K562 (cell line): ENCODE data around the gene DOCK4. TPM values are rescaled to one million over a fixed set of nuclear protein-coding genes. Genes with fewer than 3 reads are reported as not detected.

Experiments used
- ATAC-seq: fragments of 200-7000 bp; cut with Tn5 transposase; 3 replicates; pipeline ENCODE4 v1.9.1; 2020; ENCODE audit warnings: moderate library complexity
- BruUV-seq: library from RNA; stranded (reverse); fragments of 400-500 nt; replicated peaks from 2 replicates; lab custom pipeline; 2021; lab: Mats Ljungman, UMichigan
- CTCF ChIA-PET: fragments of 300-600 bp; formaldehyde crosslinking; extraction: SDS; loops from one replicate; lab custom pipeline; 2021; ENCODE audit warnings: low intra/inter-chr PET ratio; lab: Yijun Ruan, JAX
- POLR2A ChIA-PET: fragments of 300-600, 350-650 bp; sonication (Branson Sonifier 250); formaldehyde crosslinking; extraction: SDS; loops from one replicate; lab custom pipeline; 2021; ENCODE audit warnings: antibody characterized with exemption, inconsistent platforms; lab: Yijun Ruan, JAX
- DNase-seq, 4 experiments: peaks; one replicate each; pipeline versions ENCODE4 v3.0.0 to v3.0.0-alpha.2; 2011 to 2018; ENCODE audit warnings: low spot score in 3 of 4, mixed read lengths in 3 of 4; ENCODE audit errors: extremely low read depth in 1 of 4
- FAIRE-seq: peaks from 2 replicates; lab custom pipeline; 2011; peaks lifted over from hg19 to GRCh38; lab: Jason Lieb, UNC
- H2AFZ ChIP-seq: 2 replicates; pipeline ENCODE4 v1.6.0; 2011; ENCODE audit warnings: low read depth, low read length, control low read depth, inconsistent platforms
- H3K27ac ChIP-seq: fragments of 200-600 bp; 3 replicates; pipeline ENCODE4 v1.8.0; 2011; ENCODE audit warnings: low read depth, mild to moderate bottlenecking, control low read depth, inconsistent platforms, low read length, moderate library complexity, mixed read lengths; ENCODE audit errors: extremely low read depth
- H3K27me3 ChIP-seq, 2 experiments: fragments of 300-600 bp in 1 of 2; 2 replicates in 1 of 2; 3 replicates in 1 of 2; pipeline versions ENCODE4 v1.6.0 to v1.8.0; 2011; ENCODE audit warnings: inconsistent platforms in 2 of 2, low read length in 2 of 2, mild to moderate bottlenecking in 1 of 2, mixed read lengths in 1 of 2, moderate library complexity in 1 of 2; ENCODE audit not compliant: control insufficient read depth in 2 of 2, insufficient read depth in 2 of 2
- H3K36me3 ChIP-seq: fragments of 300-600 bp; 3 replicates; pipeline ENCODE4 v1.8.0; 2011; ENCODE audit warnings: mild to moderate bottlenecking, low read length, inconsistent platforms; ENCODE audit not compliant: control insufficient read depth, insufficient read depth
- H3K4me1 ChIP-seq, 2 experiments: fragments of 200-600 bp in 1 of 2; replicated peaks in 1 of 2; 2 replicates in 1 of 2; 3 replicates in 1 of 2; pipeline versions ENCODE4 v1.5.1 to v1.8.0; 2011; ENCODE audit warnings: inconsistent platforms in 2 of 2, low read length in 2 of 2, mild to moderate bottlenecking in 1 of 2, mixed read lengths in 1 of 2, moderate library complexity in 1 of 2; ENCODE audit not compliant: control insufficient read depth in 2 of 2, insufficient read depth in 2 of 2
- H3K4me2 ChIP-seq: 2 replicates; pipeline ENCODE4 v1.6.1; 2011; ENCODE audit warnings: low read length, control low read depth, inconsistent platforms, mixed read lengths; ENCODE audit not compliant: insufficient read depth
- H3K4me3 ChIP-seq: fragments of 200-600 bp; sonication (generic), shearing (Covaris generic); 2 replicates; pipeline ENCODE4 v1.5.1; 2016; ENCODE audit warnings: control low read depth, inconsistent platforms
- H3K79me2 ChIP-seq: fragments of 200-600 bp; 3 replicates; pipeline ENCODE4 v1.8.0; 2011; ENCODE audit warnings: low read length, inconsistent platforms; ENCODE audit not compliant: control insufficient read depth, insufficient read depth
- H3K9ac ChIP-seq, 2 experiments: 2 replicates each; pipeline versions ENCODE4 v1.6.0 to v1.6.1; 2011; ENCODE audit warnings: low read depth in 2 of 2, low read length in 2 of 2, control low read depth in 1 of 2, inconsistent platforms in 1 of 2, mild to moderate bottlenecking in 1 of 2, mixed read lengths in 1 of 2; ENCODE audit not compliant: insufficient read depth in 1 of 2
- H3K9me1 ChIP-seq: one replicate; pipeline ENCODE4 v1.6.0; 2011; ENCODE audit warnings: inconsistent platforms, mild to moderate bottlenecking, low read length, moderate library complexity; ENCODE audit not compliant: control insufficient read depth, insufficient read depth
- H3K9me3 ChIP-seq: replicated peaks from 2 replicates; pipeline ENCODE4 v1.5.1; 2011; ENCODE audit warnings: low read depth, low read length, inconsistent platforms; ENCODE audit not compliant: control insufficient read depth, insufficient read depth
- H4K20me1 ChIP-seq: replicated peaks from 2 replicates; pipeline ENCODE4 v1.6.1; 2011; ENCODE audit warnings: low read length, inconsistent platforms, mixed read lengths; ENCODE audit not compliant: control insufficient read depth, insufficient read depth
- ARID1B ChIP-seq: fragments of 450-650 bp; IDR thresholded peaks from 2 replicates; pipeline ENCODE4 v1.6.1; 2016; ENCODE audit warnings: antibody characterized with exemption, mild to moderate bottlenecking, inconsistent platforms
- ARID3B ChIP-seq: fragments of 250-450 bp; sonication (Bioruptor Pico); IDR thresholded peaks from 2 replicates; pipeline ENCODE4 v1.4.0; 2020; ENCODE audit warnings: borderline replicate concordance
- ASH1L ChIP-seq: fragments of 450-650 bp; IDR thresholded peaks from 2 replicates; pipeline ENCODE4 v1.6.1; 2018; ENCODE audit warnings: borderline replicate concordance, mild to moderate bottlenecking, low read depth; ENCODE audit not compliant: partially characterized antibody
- BACH1 ChIP-seq: fragments of 200-800 bp; sonication (Bioruptor generic); IDR thresholded peaks from 2 replicates; pipeline ENCODE4 v1.6.1; 2016; ENCODE audit warnings: missing genetic modification characterization, missing compliant biosample characterization
- C11orf30 ChIP-seq: fragments of 450-650 bp; IDR thresholded peaks from 2 replicates; pipeline ENCODE4 v1.6.1; 2016; ENCODE audit warnings: low read depth, mild to moderate bottlenecking
- CBFA2T2 ChIP-seq: fragments of 450-650 bp; conservative IDR thresholded peaks from 2 replicates; pipeline ENCODE4 v1.6.1; 2017; ENCODE audit warnings: mild to moderate bottlenecking
- CREM ChIP-seq: IDR thresholded peaks from 2 replicates; pipeline ENCODE4 v1.6.1; 2014; ENCODE audit warnings: antibody characterized with exemption, low read depth
- CXXC5 ChIP-seq: fragments of 250-450 bp; sonication (Bioruptor Pico); IDR thresholded peaks from 2 replicates; pipeline ENCODE4 v1.8.0; 2022; ENCODE audit warnings: inconsistent platforms, mild to moderate bottlenecking, moderate library complexity
- DPF2 ChIP-seq: fragments of 450-650 bp; IDR thresholded peaks from 2 replicates; pipeline ENCODE4 v1.6.1; 2016
- GATA2 ChIP-seq: sonication (generic); formaldehyde crosslinking; IDR thresholded peaks from 2 replicates; pipeline ENCODE4 v1.4.0; 2020; ENCODE audit warnings: mild to moderate bottlenecking, missing genetic modification reagents
- HES1 ChIP-seq: fragments of 450-650 bp; IDR thresholded peaks from 2 replicates; pipeline ENCODE4 v1.6.1; 2016; ENCODE audit warnings: low read depth, mild to moderate bottlenecking, moderate library complexity
- IFI16 ChIP-seq: fragments of 250-450 bp; sonication (Bioruptor Pico); IDR thresholded peaks from 2 replicates; pipeline ENCODE4 v2.1.2; 2022; ENCODE audit warnings: mild to moderate bottlenecking, inconsistent platforms
- MAFG ChIP-seq: fragments of 450-650 bp; conservative IDR thresholded peaks from 2 replicates; pipeline ENCODE4 v1.6.1; 2016; ENCODE audit warnings: missing genetic modification characterization, missing compliant biosample characterization
- MTA2 ChIP-seq: fragments of 450-650 bp; IDR thresholded peaks from 2 replicates; pipeline ENCODE4 v1.6.1; 2016; ENCODE audit warnings: low read depth
- NFE2 ChIP-seq: IDR thresholded peaks from 2 replicates; pipeline ENCODE4 v1.6.1; 2014; ENCODE audit warnings: antibody characterized with exemption, low read depth
- NFE2L1 ChIP-seq: fragments of 450-650 bp; IDR thresholded peaks from 2 replicates; pipeline ENCODE4 v1.6.1; 2016; ENCODE audit warnings: missing genetic modification characterization, low read depth, mild to moderate bottlenecking, missing compliant biosample characterization, moderate library complexity, borderline replicate concordance
- NR2F6 ChIP-seq: fragments of 450-650 bp; formaldehyde crosslinking; IDR thresholded peaks from 2 replicates; pipeline ENCODE4 v1.4.0; 2020; ENCODE audit warnings: mild to moderate bottlenecking
- PHF21A ChIP-seq: fragments of 450-650 bp; IDR thresholded peaks from 2 replicates; pipeline ENCODE4 v1.6.1; 2017; ENCODE audit warnings: low read depth, borderline replicate concordance
- PURB ChIP-seq: sonication (generic); formaldehyde crosslinking; IDR thresholded peaks from 2 replicates; pipeline ENCODE4 v1.9.0; 2021; ENCODE audit warnings: low read depth, mild to moderate bottlenecking, missing genetic modification reagents
- SMARCB1 ChIP-seq: IDR thresholded peaks from 2 replicates; pipeline ENCODE4 v1.6.1; 2011; ENCODE audit warnings: improper control_type of control experiment, low read depth; ENCODE audit not compliant: insufficient read length
- TEAD4 ChIP-seq, 2 experiments: sonication (generic) in 1 of 2; formaldehyde crosslinking in 1 of 2; IDR thresholded peaks; 2 replicates each; pipeline versions ENCODE4 v1.6.1 to v1.8.0; 2012 to 2022; ENCODE audit warnings: borderline replicate concordance in 1 of 2, inconsistent platforms in 1 of 2, low read length in 1 of 2, mild to moderate bottlenecking in 1 of 2, missing genetic modification reagents in 1 of 2
- ZNF165 ChIP-seq: fragments of 250-450 bp; sonication (Bioruptor Pico); IDR thresholded peaks from 2 replicates; pipeline ENCODE4 v1.4.0; 2020; ENCODE audit warnings: borderline replicate concordance
- ZNF316 ChIP-seq: fragments of 450-650 bp; IDR thresholded peaks from 2 replicates; pipeline ENCODE4 v1.6.1; 2016
- WGBS: fragments of 100-300 bp; shearing (Covaris generic); methylation state at CpG from one replicate; pipeline ENCODE4 v1.1.6; 2016; ENCODE audit warnings: low coverage, mixed read lengths; ENCODE audit not compliant: insufficient coverage; ENCODE audit errors: missing lambda C conversion rate; 5-methylcytosine and 5-hydroxymethylcytosine counted together
- in situ Hi-C: fragments of 300-500 bp; cut with MboI; formaldehyde crosslinking; loops from 4 replicates; pipeline ENCODE4 v1.15.0; 2018; ENCODE audit warnings: inconsistent platforms, mixed read lengths
- intact Hi-C: fragments of 100-400 bp; cut with micrococcal nuclease; formaldehyde crosslinking; loops from 2 replicates; pipeline ENCODE4 v1.14.2; 2022
- polyA plus RNA-seq, 8 experiments: library from polyadenylated mRNA; depleted of rRNA in 4 of 8; stranded (reverse) in 5 of 8; unstranded in 3 of 8; fragments of >200 nt; fragmentation: Nextera tagmentation in 2 of 8; fragmentation: Illumina TruSeq in 1 of 8; extraction: Ambion mirVana in 2 of 8; extraction: Trizol in 1 of 8; gene quantifications; 2 replicates each; pipeline versions ENCODE4 v1.2.1 to v1.2.3, GENCODE V29; 2011 to 2014; ENCODE audit warnings: inconsistent platforms in 1 of 8, missing spikeins in 1 of 8
- total RNA-seq, 7 experiments: library from RNA; depleted of rRNA in 6 of 7; stranded (reverse); fragments of >200 nt in 6 of 7; fragmentation: Illumina TruSeq in 2 of 7; extraction: Trizol in 2 of 7; gene quantifications; 2 replicates each; pipeline versions ENCODE4 v1.2.1 to v1.2.3, GENCODE V29; 2011 to 2021; ENCODE audit warnings: low replicate concordance in 1 of 7

Gene DOCK4
- total and polyA plus RNA-seq, 9 of the 15 experiments (the other 6 are each of a cell fraction or from before 2014, with no cell fraction given): 0.42 to 5.7 (median 2.3) TPM

- TF ChIP-seq ZNF165 (CRISPR knock-in tag) (no peak), ARID3B (CRISPR knock-in tag) (no peak)
Observed at GRCh38 chr7:111681242-111681641, 525.0 kb downstream of the DOCK4 start (continued).

- no peak overlapping the region for H3K4me2 ChIP-seq
- H3K36me3 ChIP-seq: no peaks in the 10 kb centered on the region
- POLR2A ChIA-PET: interaction anchor here (0.6 to 1.9 kb wide), 3 partner anchors 12 to 1062 kb away, joined by 3 to 6 read pairs (median 5); no protein-coding TSS in a partner anchor
- no peaks in the 10 kb centered on the region for H4K20me1 ChIP-seq
- BruUV-seq: no TSS peak
- ATAC-seq (peak; percentile 32; the same call in 2 of the 3 replicates), FAIRE-seq (no peak), DNase-seq (peak in 1 of 4 experiments; percentile 43)
- intact Hi-C loops: no loop called here
- peaks cover 0 to 10% of the 10 kb centered on the region in 2 experiments; a peak in 1 of 5 replicates for H3K4me1 ChIP-seq
- peak overlapping the region; percentile 7; the same call in 1 of the 2 replicates for H2AFZ ChIP-seq
- no peaks in the 10 kb centered on the region for H3K79me2 ChIP-seq
- CTCF ChIA-PET: no interaction called here
- H3K27ac ChIP-seq: no peak overlapping the region
- in situ Hi-C loops: no loop called here
- H3K9me1 ChIP-seq: no peaks in the 10 kb centered on the region
- H3K27me3 ChIP-seq: peaks cover 0 to 6% of the 10 kb centered on the region in 2 experiments; a peak in 2 of 5 replicates
- 0% methylated on average over 2 of the region's 2 CpGs for WGBS
- no peaks in the 10 kb centered on the region for H3K9me3 ChIP-seq
- H3K9ac ChIP-seq: no peak overlapping the region
- H3K4me3 ChIP-seq: no peak overlapping the region
- TF ChIP-seq HES1 (no peak), CXXC5 (CRISPR knock-in tag) (peak; percentile 64), TEAD4 (IDR thresholded peaks at IDR 0.05; ENCODE audit: low read length) (peak; percentile 62), TEAD4 (CRISPR knock-in tag; IDR thresholded peaks at IDR 0.05; ENCODE audit: borderline replicate concordance) (no peak), IFI16 (CRISPR knock-in tag) (no peak), GATA2 (no peak), PHF21A (no peak), ZNF316 (peak; percentile 50), SMARCB1 (no peak), NFE2 (peak; percentile 89), MTA2 (0 out of 2 replicates have a peak, but pooled peaks have one; percentile 31), CREM (peak; percentile 46), PURB (CRISPR knock-in tag) (no peak), NFE2L1 (tag) (peak; percentile 59; the same call in 1 of the 2 replicates), ARID1B (peak; percentile 68), CBFA2T2 (peak; percentile 43), ASH1L (no peak), MAFG (tag) (peak; percentile 86), DPF2 (peak; percentile 64), C11orf30 (peak; percentile 68), NR2F6 (CRISPR knock-in tag) (no peak), BACH1 (tag) (peak; percentile 44; the same call in 1 of the 2 replicates)
Observed at GRCh38 chr7:111678986-111679385, 527.2 kb downstream of the DOCK4 start.
